Fibroblast of mammary gland (primary cell): ENCODE data around the gene TRIM17.

Experiments
- DNase-seq: peaks from one replicate; pipeline ENCODE4 v3.0.0-alpha.2; 2010; ENCODE audit warnings: low read depth
- H3K4me3 ChIP-seq: 2 replicates; pipeline ENCODE4 v1.5.1; 2011; ENCODE audit warnings: low read depth, mild to moderate bottlenecking, low read length, moderate library complexity; ENCODE audit not compliant: control insufficient read depth
- TF ChIP-seq, protein P1 (sequence below): conservative IDR thresholded peaks from 2 replicates; pipeline ENCODE4 v1.5.1; 2011; ENCODE audit warnings: low read depth, low read length, inconsistent platforms; ENCODE audit not compliant: control insufficient read depth, insufficient read depth

TRIM17 gene

DNA sequence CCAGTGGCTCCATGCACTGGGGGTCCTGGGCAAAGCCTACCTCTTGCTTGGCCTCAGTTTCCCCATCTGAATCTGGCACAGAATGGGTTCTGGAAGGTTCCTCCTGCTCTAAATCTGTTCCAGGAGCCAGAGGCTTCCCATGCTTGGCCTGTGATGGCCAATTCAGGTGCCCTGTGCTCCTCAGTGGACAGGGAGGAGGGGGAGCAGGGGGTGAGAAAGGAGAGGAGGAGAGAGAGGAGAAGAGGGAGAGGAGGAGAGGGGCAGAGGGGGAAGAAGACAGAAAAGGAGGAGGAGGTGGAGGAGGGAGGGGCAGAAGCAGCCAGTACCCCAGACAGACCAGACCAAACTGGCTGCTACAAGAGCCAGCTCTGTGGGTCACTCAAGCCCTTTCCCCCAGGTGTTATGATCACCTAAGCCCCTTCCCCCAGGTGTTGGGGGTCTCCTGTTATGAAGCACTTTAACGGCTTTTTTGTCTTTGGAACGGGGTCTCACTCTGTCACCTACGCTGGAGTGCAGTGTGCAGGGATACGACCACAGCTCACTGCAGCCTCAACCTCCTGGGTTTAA lies 53.7 kb downstream of the TRIM17 start:
- DNase-seq, result no peak
- no peak overlapping the region for H3K4me3 ChIP-seq
- TF ChIP-seq, protein P1, sequence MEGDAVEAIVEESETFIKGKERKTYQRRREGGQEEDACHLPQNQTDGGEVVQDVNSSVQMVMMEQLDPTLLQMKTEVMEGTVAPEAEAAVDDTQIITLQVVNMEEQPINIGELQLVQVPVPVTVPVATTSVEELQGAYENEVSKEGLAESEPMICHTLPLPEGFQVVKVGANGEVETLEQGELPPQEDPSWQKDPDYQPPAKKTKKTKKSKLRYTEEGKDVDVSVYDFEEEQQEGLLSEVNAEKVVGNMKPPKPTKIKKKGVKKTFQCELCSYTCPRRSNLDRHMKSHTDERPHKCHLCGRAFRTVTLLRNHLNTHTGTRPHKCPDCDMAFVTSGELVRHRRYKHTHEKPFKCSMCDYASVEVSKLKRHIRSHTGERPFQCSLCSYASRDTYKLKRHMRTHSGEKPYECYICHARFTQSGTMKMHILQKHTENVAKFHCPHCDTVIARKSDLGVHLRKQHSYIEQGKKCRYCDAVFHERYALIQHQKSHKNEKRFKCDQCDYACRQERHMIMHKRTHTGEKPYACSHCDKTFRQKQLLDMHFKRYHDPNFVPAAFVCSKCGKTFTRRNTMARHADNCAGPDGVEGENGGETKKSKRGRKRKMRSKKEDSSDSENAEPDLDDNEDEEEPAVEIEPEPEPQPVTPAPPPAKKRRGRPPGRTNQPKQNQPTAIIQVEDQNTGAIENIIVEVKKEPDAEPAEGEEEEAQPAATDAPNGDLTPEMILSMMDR, result no peak

DNA sequence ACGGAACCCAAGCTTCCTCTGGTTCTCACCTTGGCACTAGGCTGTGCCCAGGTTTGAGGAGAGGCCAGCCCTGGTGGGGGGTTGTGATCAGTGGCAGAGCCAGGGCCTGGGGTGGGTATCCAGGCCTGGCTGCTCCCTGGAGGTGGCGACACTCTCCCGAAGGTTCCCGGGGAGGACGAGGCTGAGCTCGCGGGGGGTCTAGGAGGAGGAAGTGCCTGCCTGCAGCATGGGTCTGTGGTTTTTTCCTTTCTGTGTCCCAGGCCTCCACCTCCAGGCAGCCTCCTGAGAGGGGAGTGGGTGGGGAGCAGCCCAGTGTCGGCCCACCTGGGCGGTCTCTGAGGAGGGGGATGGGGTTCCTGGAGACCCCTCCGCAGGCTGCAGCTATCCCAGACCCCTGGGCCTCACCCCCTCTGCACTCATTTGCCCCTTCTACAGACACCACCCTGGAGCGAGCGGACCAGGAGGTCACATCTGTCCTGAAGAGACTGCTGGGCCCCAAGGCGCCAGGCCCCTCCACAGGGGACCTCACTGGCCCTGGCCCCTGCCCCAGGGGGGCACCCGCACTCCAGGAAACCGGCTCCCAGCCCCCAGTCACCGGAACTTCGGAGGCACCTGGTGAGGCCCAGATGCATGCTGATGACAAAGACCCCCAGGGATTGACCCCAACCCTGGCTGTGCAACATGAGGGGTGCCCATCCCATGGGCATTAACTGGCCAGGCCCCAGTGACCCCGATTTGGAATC lies 54.3 kb downstream of the TRIM17 start:
- TF ChIP-seq, protein P1, result no peak
- no peak for DNase-seq

DNA sequence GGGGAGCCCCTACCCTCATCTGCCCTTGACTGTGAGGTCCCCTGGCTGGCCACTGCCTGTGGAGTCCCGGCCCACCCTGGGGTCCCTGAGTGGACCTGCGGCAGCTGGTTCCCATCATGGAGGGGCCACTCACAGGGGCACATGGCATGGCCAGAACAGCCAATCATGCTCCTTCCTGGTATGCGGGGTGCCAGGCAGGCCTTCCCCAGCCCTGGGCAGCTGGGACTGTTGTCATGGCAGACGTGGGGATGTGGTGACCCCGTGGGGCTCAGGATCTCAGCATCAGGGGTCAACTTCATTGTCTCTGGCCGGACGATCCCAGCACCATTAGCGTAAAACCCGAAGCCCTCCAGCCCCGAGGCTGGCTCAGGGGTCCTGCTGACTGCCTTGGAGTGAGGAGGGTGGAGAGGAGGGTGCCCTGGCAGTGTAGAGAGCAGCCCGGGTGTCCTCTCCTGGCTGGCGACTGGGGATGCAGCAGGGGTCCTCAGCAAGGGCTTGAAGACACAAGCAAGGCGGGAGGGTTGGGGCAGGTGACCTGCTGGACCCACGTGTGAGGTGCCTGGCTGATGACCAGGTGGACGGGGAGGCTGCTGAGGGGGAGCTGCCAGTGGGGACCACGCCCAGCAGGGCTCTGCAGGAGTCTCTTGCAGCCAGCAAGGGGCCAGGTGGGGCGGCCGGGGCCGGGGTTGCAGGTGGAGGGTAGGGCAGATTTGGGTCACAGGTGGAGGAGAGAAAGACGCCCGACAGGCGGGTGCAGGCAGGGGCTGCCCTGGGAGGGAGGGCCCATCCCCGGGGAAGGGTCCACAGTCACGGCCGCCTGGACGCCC lies 55.1 kb downstream of the TRIM17 start:
- no peak for DNase-seq
- TF ChIP-seq, protein P1, result no peak
- H3K4me3 ChIP-seq, result no peak overlapping the region

More for the DNA sequence above, 54.3 kb downstream of the TRIM17 start:
- no peak overlapping the region for H3K4me3 ChIP-seq

DNA sequence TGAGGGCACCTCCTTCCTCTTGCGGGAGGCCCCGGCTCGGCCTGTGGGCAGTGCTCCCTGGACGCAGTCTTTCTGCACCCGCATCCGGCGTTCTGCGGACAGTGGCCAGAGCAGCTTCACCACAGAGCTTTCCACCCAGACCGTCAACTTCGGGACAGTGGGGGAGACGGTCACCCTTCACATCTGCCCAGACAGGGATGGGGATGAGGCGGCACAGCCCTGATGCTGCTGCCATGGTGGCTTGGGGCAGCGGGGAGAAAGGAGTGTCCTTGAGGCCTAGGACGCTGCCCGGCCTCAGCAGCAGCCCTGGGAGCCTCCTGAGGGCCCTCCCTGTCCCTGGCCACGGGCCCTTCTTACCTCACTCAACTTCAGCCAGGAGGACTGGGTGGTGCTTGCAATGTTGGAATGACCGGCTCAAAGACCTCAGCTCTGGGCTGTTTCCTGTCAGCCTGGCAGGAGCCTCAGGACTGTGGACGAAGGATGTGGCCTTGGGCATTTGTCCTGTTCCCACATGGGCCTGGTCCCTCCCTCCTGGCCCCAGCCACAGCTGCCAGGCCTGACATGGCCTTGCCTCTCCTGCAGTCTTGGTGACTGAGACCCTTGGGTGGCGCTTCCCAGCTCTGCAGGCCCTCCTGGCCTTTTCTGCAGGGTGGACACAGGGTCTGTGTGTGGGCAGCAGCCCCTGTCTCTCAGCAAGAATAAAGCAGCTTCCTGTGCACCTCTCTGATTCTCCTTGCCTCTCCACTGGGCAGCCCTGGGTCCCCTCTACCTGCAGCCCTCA lies 55.9 kb downstream of the TRIM17 start:
- TF ChIP-seq, protein P1, result no peak
- H3K4me3 ChIP-seq, result no peak overlapping the region

DNA sequence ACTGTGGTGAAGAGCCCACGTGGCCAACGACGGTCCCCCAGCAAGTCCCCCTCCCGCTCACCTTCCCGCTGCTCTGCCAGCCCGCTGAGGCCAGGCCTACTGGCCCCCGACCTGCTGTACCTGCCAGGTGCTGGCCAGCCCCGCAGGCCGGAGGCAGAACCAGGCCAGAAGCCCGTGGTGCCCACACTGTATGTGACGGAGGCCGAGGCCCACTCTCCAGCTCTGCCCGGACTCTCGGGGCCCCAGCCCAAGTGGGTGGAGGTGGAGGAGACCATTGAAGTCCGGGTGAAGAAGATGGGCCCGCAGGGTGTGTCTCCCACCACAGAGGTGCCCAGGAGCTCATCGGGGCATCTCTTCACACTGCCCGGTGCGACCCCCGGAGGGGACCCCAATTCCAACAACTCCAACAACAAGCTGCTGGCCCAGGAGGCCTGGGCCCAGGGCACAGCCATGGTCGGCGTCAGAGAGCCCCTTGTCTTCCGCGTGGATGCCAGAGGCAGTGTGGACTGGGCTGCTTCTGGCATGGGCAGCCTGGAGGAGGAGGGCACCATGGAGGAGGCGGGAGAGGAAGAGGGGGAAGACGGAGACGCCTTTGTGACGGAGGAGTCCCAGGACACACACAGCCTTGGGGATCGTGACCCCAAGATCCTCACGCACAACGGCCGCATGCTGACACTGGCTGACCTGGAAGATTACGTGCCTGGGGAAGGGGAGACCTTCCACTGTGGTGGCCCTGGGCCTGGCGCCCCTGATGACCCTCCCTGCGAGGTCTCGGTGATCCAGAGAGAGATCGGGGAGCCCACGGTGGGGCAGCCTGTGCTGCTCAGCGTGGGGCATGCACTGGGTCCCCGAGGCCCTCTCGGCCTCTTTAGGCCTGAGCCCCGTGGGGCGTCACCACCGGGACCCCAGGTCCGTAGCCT lies 56.8 kb downstream of the TRIM17 start:
- TF ChIP-seq, protein P1, result no peak
- H3K4me3 ChIP-seq, result no peak overlapping the region
- DNase-seq, result no peak

More for the DNA sequence above, 55.9 kb downstream of the TRIM17 start:
- no peak for DNase-seq
